Measurements from ENCODE around the gene ACVR1B. TPM values are rescaled to one million over a fixed set of nuclear protein-coding genes. Genes with fewer than 3 reads are reported as not detected.
A peak's percentile ranks its signal among the peaks of the same experiment; 100 is the strongest.

Gene ACVR1B
- total RNA-seq, 6 experiments from 2014 or later = 14.1 to 28.0 (median 25.0) TPM

DNA sequence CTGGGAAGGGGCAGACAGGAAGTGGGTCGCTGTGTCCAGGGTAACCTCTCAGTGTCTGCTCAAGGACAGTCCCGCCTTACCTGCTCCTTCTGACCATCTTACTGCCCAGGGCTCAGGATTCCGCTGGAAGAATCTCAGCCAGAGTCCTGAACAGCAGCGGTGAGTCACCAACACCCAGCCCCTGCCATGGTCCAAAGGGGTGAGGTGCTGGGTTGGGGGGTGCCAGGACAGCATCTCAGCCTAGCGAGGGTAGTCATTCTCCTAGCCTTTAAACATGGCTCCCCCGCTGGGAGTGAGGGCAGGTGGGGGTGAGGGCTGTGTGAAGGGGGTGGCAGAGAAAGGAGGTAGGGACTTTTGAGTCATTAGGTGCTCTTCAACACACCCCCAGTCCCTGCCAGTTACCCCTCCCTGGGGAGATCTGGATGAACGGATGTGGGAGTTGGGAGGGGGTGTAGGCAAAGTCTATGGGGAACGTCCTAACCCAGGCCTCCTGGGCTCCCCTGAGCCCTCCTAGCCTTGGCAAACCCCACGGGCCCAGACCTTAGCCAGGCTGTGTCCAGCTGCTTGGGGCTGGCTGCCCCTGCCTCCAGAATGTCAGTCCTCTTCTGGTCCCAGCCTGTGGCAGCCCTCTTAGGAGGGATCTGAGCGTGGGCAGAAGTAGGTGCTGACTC lies 57.7 kb downstream of the ACVR1B start:
- no peaks in the 10 kb centered on the region for H3K36me3 ChIP-seq
- no peaks in the 10 kb centered on the region for H3K27me3 ChIP-seq
- no peaks in the 10 kb centered on the region for H3K9me3 ChIP-seq
- TF ChIP-seq, protein P1, sequence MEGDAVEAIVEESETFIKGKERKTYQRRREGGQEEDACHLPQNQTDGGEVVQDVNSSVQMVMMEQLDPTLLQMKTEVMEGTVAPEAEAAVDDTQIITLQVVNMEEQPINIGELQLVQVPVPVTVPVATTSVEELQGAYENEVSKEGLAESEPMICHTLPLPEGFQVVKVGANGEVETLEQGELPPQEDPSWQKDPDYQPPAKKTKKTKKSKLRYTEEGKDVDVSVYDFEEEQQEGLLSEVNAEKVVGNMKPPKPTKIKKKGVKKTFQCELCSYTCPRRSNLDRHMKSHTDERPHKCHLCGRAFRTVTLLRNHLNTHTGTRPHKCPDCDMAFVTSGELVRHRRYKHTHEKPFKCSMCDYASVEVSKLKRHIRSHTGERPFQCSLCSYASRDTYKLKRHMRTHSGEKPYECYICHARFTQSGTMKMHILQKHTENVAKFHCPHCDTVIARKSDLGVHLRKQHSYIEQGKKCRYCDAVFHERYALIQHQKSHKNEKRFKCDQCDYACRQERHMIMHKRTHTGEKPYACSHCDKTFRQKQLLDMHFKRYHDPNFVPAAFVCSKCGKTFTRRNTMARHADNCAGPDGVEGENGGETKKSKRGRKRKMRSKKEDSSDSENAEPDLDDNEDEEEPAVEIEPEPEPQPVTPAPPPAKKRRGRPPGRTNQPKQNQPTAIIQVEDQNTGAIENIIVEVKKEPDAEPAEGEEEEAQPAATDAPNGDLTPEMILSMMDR (IDR thresholded peaks at IDR 0.05) = no peak
- TF ChIP-seq POLR2A (IDR thresholded peaks at IDR 0.05) = no peak
- intact Hi-C loops (cut with DNase I) = loop anchor here in 1 of 2 donors (5.0 kb wide), 1 partner anchor 113 kb away; no protein-coding TSS in a partner anchor
- WGBS (ENCODE audit: insufficient coverage, low coverage, low lambda C conversion rate, missing lambda C conversion rate) = 67% methylated on average over 1 of the region's 10 CpGs
- peaks cover 0 to 9% (median 0%) of the 10 kb centered on the region in 4 donors for H3K4me1 ChIP-seq
- H3K4me3 ChIP-seq = no peak overlapping the region
- no peak for ATAC-seq
- peak overlapping the region in 2 of 3 donors; percentile 24 to 54 for H3K27ac ChIP-seq
- peak in 1 of 3 donors; percentile 52 for DNase-seq

GRCh38 chr12:52010152-52010622 lies 58.7 kb downstream of the ACVR1B start:
- Histone ChIP-seq H3K36me3 (no peaks in the 10 kb centered on the region), H3K4me3 (no peak overlapping the region), H3K27me3 (no peaks in the 10 kb centered on the region), H3K27ac (peak overlapping the region; percentile 24 to 54 (median 36)), H3K9me3 (no peaks in the 10 kb centered on the region), H3K4me1 (peaks cover 0 to 9% (median 0%) of the 10 kb centered on the region in 4 donors)
- TF ChIP-seq, protein P1 (IDR thresholded peaks at IDR 0.05) = no peak
- no peak for TF ChIP-seq POLR2A (IDR thresholded peaks at IDR 0.05)
- DNase-seq (peak in 2 of 3 donors; percentile 74 to 80), ATAC-seq (peak; percentile 55 to 68 (median 62))
- 67% methylated on average over 7 of the region's 11 CpGs for WGBS (ENCODE audit: insufficient coverage, low coverage, low lambda C conversion rate, missing lambda C conversion rate)
- intact Hi-C loops (cut with DNase I) = no loop called here

GRCh38 chr12:52010692-52011601 lies 59.4 kb downstream of the ACVR1B start:
- intact Hi-C loops (cut with DNase I) = no loop called here
- ATAC-seq (no peak), DNase-seq (peak in 1 of 3 donors; percentile 44)
- no peaks in the 10 kb centered on the region for H3K9me3 ChIP-seq
- no peak for TF ChIP-seq POLR2A (IDR thresholded peaks at IDR 0.05)
- TF ChIP-seq, protein P1 (IDR thresholded peaks at IDR 0.05) = no peak
- no peak overlapping the region for H3K4me3 ChIP-seq
- H3K27me3 ChIP-seq = no peaks in the 10 kb centered on the region
- peaks cover 0 to 9% (median 0%) of the 10 kb centered on the region in 4 donors for H3K4me1 ChIP-seq
- H3K36me3 ChIP-seq = no peaks in the 10 kb centered on the region
- H3K27ac ChIP-seq = peak overlapping the region; percentile 24 to 54 (median 36)
- WGBS (ENCODE audit: insufficient coverage, low coverage, low lambda C conversion rate, missing lambda C conversion rate) = 80% methylated on average over 3 of the region's 8 CpGs

- no peak overlapping the region for H3K4me3 ChIP-seq
- WGBS (ENCODE audit: insufficient coverage, low coverage, low lambda C conversion rate, missing lambda C conversion rate) = 87% methylated on average over 7 of the region's 8 CpGs
- ATAC-seq (no peak), DNase-seq (no peak)
- peaks cover 0 to 3% (median 0%) of the 10 kb centered on the region in 4 donors for H3K4me1 ChIP-seq
- H3K9me3 ChIP-seq = no peaks in the 10 kb centered on the region
- H3K27me3 ChIP-seq = no peaks in the 10 kb centered on the region
- intact Hi-C loops (cut with DNase I) = no loop called here
- TF ChIP-seq, protein P1 (IDR thresholded peaks at IDR 0.05) = no peak
- TF ChIP-seq POLR2A (IDR thresholded peaks at IDR 0.05) = no peak
- H3K27ac ChIP-seq = no peak overlapping the region
- no peaks in the 10 kb centered on the region for H3K36me3 ChIP-seq
Measured at GRCh38 chr12:52011602-52012214, 60.2 kb downstream of the ACVR1B start.
